HG03060 (cell line): ENCODE data around the gene ATAD3C.
"Not testable (repeated sequence)": the region's sequence is repeated elsewhere in the genome, so short reads cannot be mapped to it uniquely, and the experiment has no call there.

Experiments used
- ATAC-seq: cut with Tn5 transposase; IDR thresholded peaks from one replicate; pipeline ENCODE4 v1.9.1; 2021; ENCODE audit warnings: low read depth, moderate number of reproducible peaks; ENCODE audit not compliant: unreplicated experiment

Gene ATAD3C

DNA sequence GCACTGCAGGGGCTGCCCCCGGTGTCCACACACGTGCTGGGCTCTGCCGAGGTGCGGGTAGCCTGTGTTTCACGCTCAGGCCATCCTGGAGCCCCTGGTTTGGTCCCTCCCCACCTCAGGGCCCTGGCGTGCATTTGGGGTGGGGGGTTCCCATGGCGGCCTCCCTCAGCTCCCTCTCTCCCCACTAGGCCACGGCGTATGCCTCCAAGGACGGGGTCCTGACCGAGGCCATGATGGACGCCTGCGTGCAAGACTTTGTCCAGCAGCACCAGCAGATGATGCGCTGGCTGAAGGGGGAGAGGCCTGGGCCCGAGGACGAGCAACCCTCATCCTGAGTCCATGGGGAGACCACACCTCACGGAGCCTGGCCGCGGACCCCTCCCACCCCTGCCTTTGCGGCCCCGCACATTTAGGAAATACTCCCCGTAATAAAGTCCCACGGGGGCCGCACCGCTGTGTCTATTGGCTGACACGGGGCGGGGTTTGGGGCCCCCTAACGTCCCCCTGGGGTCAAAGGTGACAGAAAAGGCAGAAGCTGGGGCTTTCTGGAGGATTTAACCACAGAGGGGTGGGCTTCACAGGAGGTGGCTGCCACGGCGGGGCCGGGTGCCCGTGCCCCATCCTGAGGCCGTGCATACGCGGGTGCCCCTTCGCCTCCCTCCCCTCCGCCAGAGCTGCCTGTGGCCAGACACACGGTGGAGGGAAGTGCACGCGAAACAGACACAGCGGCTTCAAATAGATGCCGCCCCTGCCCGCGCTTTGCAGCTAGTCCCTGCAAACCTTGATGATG lies 18.9 kb downstream of the ATAD3C start:
- ATAC-seq, result not testable (repeated sequence)

DNA sequence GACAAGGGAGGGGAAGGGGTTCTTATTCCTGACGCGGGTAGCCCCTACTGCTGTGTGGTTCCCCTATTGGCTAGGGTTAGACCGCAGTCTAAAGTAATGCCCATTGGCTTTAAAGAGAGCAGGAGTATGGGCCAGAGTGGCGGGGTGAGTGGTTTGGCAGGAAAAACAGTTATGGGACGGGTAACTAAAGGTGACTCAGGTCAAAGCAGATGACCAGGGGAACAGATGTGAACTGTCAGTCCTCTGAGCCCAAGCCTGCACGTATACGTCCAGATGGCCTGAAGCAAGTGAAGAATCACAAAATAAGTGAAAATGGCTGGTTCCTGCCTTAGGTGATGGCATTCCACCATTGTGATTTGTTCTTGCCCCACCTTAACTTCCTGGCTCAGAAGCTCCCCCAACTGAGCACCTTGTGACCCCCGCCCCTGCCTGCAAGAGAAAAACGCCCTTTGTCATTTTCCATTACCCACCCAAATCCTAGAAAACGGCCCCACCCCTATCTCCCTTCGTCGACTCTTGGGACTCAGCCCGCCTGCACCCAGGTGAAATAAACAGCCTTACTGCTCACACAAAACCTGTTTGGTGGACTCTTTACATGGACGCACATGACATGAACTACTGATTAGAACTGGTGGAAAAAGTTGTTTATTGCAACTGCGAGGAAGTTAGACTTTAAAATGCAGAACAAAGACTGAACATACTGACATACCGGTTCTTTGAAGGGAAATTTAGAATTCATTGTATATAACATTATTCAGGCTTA lies 21.3 kb downstream of the ATAD3C start:
- no peak for ATAC-seq

DNA sequence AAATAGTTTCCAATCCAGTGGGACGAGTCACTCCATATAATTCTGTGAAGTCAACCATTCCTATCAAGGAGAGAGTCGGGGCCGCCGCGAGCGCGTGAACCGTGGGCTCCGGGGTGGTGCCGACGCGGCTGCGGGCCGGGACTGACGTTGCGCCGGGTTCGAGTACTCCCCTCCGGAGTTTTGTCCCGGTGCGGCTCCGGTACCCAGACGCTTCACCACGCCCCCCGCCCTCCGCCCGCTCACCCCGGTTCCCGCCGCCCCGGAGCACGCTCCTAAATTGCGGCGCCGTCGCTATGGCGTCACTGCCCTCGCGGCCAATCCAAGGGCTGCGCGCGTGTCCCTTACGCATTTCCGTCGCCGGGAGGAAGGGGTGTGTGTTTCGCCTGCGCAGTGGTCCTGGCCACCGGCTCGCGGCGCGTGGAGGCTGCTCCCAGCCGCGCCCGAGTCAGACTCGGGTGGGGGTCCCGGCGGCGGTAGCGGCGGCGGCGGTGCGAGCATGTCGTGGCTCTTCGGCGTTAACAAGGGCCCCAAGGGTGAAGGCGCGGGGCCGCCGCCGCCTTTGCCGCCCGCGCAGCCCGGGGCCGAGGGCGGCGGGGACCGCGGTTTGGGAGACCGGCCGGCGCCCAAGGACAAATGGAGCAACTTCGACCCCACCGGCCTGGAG lies 22.0 kb downstream of the ATAD3C start, which contains the start of gene ATAD3B:
Gene ATAD3B, plus strand, starts transcription at position 377 of the 664 bp plus-strand sequence. Its CDS starts 120 bp downstream, at position 497.
- no peak for ATAC-seq

DNA sequence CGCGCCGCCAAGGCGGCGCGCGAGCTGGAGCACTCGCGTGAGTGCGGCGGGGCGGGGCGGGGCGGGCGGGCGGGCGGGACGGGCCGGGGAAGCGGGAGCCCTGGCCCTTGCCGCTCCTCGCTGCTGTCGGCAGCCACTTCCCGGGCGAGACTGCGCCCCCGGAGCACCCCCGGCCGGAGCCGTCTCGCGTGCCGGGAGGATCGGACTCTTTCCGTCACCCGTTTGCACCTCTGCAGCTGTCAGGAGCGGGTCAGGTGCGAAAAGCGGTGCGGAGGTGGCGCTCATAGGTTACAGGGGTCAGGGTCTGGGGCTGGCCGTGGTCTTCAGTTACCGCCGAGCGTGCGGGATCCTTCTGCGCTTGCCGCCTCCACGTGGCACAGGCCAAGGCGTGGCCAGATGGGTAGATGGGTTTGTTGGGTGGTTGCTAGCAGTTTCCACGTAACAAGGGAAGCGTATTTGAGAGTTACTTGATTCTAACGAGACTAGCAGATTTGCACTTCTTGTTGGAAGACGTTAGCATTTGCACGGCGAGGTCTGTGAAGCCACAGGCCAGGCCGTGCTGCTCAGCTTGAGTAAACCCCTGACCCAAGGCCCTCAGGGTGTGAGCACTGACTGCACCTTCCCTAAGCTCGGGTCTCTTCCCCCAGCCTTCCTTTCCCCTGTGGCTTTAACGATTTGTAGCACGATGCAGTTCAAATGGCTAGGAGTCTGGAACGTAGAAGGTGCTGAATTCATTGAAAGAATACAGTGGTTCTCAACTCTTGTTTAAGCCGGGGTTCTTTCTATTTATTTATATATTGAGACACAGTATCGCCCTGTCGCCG lies 22.8 kb downstream of the ATAD3C start:
- ATAC-seq, result not testable (repeated sequence)

DNA sequence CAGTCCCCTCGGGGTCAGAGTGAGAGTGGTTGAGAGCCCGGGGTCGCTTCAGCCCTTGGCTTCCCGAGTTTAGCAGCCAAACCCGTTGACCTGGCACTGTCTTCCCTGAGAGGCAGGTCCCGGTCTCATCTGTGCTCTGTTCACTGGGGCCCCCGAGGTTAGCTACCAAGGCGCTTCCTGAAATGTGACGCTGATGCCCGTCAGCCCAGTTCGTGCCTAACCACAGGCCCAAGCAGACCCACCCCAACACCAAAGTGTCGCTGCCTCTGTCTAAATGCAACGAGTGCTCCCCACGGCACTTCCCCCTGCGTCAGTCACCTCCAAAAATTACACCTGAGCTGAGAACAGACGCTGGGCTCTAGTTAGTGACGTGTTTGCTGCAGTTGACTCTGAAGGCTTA lies 26.5 kb downstream of the ATAD3C start:
- ATAC-seq, result not testable (repeated sequence)

DNA sequence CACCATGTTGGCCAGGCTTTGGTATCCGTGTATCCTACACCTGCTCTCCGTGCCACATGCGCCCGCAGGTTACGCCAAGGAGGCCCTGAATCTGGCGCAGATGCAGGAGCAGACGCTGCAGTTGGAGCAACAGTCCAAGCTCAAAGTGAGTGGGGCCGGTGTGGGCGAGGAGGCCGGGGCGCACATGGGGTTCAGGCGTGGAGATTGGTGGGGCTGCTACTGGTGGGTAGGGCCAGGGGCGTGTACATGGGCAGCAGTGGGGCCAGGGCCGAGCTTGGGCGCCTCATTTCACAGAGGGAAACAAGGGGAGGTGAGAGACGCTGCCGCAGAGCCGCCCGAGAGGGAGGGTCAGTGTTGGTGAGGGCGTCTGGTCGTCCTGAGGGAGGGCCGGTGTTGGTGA lies 27.7 kb downstream of the ATAD3C start:
- no peak for ATAC-seq

DNA sequence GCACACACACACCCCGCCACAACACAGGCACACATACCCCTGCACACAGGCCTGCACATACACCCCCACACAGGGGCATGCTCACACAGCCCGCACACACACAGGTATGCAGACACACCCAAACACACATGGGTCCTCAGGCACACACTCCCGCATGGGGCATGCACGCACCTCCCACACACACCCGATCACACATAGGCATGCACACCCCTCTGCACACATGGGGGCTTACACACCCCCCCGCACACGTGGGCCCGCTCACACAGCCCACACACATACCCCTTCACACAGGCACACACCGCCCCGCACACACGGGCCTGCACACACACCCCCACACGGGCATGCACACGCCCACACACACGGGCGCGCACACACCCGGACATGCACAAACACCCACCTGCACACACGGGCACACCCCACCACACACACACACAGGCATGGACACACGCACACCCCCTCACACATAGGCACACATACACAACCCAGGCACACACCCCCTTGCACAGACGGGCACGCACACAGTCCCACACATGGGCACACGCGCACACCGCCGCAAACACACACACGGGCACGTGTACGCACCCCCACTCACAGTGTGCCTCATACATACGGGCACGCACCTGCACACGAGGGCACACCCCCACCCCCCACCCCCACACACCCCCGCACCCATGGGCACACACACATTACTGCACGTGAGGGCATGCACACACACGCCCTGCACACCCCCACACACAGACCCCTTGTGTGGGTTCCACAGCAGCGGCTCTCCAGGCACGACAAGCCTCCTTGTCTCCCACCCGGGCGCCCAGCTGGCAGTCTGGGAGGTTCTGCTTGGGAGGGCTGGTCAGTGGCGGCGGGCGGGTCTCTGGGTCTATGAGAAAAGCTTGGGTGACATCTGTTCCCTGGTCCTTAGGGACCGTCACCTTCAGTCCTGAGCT lies 30.3 kb downstream of the ATAD3C start:
- no peak for ATAC-seq

DNA sequence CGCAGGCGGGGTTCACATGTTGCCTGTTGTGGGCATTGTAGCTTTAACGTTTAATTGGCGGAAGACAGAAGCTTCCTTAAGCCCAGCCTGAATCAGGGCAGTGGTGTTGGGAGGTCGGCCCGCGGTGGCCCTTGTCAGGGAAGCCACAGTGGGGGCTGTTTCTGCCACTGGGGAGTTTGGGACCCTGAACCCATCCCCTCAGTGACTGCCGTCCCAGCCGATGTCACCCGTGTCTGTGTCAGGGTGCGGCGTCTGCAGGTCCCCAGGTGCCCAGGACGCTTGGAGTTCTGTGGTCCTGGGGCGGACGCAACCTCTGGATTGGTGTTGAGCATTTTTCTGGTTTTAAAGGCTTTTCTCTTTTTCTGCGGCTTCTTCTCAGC lies 31.0 kb downstream of the ATAD3C start:
- ATAC-seq, result not testable (repeated sequence)

DNA sequence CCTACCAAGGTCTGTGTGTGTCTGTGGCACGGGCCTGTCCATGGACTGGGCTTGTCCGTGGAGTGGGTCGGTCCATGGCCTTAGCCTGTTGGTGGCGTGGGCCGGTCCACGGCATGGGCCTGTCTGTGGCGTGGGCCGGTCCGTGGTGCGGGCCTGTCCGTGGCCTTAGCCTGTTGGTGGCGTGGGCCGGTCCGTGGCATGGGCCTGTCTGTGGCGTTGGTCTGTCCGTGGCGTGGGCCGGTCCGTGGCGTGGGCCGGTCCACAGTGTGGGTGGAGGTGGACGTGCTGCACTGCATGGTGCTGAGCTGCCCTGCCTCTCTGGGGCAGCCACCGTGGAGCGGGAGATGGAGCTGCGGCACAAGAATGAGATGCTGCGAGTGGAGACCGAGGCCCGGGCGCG lies 32.3 kb downstream of the ATAD3C start:
- ATAC-seq, result not testable (repeated sequence)

DNA sequence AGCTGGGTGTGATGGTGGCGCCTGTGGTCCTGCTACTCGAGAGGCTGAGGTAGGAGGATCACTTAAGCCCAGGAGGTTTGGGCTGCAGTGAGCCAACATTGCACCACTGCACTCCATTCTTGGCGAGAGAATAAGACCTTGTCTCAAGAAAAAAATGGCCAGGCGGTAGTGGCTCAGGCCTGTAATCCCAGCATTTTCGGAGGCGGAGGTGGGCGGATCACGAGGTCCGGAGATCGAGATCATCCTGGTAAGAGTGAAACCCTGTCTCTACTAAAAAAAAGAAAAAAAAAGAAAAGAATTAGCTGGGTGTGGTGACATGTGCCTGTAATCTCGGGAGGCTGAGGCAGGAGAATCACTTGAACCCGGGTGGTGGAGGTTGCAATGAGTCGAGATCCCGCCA lies 33.4 kb downstream of the ATAD3C start:
- ATAC-seq, result no peak

DNA sequence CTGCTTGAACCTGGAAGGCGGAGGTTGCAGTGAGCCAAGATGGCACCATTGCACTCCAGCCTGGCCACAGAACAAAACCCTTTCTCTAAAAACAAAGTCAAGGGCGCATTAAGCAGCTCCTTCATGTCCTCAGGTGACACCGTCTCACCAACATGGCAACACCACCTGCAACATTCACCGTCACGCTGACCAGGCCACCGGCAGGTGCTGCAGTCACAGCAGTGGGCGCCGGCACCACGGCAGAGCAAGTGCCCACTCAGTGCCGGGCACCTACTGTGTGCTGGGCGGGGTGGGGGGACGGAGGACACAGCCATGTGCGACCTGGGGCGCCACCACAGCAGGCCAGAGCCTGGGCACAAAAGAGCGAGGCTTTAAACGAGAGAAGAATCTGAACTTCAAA lies 34.2 kb downstream of the ATAD3C start:
- no peak for ATAC-seq

DNA sequence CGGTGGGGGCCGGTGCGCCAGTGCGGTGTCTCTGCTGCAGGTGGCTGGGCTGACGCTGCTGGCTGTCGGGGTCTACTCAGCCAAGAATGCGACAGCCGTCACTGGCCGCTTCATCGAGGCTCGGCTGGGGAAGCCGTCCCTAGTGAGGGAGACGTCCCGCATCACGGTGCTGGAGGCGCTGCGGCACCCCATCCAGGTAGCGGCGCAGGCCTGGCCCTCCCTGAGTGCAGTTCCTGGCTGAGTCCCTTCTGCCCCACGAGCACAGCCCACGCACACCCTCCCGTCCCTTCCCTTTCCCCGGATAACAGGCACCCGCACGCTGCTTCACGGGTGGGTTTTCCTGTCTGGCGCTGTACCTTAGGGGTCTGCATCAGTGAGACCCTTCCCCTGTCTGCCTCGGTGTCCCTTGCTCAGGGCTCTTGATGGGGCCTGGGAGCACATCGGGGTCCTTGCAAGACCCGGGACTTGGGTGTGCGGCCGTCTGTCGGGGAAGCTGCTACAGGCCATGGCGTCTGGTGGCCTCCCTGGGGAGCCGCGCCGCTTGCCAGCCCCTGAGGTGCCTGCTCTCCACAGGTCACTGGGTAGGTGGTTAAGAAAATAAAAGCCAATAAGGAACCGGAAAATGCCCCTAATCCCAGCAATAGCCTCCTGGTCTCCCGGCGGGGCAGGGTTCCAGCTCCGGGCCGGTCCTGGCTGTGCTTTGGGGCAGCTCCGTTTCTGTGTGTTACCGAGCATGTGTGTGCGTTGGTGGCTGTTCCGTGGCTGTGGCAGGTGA lies 35.7 kb downstream of the ATAD3C start:
- ATAC-seq, result not testable (repeated sequence)

DNA sequence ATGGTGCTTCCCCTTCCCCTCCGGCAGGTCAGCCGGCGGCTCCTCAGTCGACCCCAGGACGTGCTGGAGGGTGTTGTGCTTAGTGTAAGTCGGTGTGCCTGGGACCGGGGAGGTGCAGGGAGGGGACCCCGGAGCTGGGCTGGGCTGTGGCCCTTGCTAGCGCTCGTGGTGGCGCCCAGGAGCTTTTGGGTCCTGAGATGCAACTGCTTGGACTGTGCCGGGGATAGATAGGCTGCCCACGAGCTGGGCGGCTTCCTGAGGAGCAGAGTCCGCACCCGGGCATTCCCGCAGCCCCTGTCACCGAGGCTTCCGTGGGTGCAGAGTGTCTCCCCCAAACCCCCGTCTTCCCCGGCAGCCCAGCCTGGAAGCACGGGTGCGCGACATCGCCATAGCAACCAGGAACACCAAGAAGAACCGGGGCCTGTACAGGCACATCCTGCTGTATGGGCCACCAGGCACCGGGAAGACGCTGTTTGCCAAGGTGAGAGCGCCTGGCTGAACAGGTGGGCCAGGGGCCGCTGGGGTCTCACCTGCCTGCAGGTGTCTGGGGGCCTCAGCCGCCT lies 36.3 kb downstream of the ATAD3C start:
- ATAC-seq, result not testable (repeated sequence)

DNA sequence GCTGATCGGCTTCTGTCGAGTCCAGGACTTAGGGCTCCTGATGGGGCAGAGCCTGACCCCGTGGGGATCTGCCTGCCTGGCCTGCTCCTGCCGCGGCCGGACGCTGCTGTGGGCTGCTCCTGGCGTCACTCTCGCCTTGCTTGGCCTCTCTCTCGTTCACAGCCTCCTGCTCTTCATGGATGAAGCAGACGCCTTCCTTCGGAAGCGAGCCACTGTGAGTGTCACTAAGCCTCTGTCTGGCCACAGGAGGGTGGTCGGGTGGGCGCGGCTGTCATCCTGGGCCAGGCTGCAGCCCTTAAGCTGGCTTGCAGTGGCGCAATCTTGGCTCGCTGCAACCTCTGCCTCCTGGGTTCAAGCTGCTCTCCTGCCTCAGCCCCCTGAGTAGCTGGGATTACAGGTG lies 38.2 kb downstream of the ATAD3C start:
- ATAC-seq, result no peak

DNA sequence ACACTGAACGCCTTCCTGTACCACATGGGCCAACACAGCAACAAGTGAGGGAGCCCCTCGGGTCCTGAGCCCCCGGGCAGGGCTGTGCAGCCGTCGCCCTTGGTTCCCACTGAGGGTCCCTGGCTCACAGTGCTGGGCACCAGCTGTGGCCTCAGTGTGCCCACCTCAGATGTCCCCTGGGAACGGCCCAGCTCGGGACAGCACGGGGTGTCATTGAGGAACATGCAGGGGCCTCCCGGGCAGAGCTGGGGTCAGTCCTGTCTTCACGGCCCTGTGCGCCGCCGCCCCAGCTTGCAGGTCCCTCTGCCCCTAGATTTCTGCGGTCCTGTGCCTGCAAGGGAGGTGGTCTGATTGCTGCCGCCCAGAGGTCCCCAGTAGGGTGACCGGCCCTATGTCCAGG lies 39.7 kb downstream of the ATAD3C start:
- no peak for ATAC-seq

DNA sequence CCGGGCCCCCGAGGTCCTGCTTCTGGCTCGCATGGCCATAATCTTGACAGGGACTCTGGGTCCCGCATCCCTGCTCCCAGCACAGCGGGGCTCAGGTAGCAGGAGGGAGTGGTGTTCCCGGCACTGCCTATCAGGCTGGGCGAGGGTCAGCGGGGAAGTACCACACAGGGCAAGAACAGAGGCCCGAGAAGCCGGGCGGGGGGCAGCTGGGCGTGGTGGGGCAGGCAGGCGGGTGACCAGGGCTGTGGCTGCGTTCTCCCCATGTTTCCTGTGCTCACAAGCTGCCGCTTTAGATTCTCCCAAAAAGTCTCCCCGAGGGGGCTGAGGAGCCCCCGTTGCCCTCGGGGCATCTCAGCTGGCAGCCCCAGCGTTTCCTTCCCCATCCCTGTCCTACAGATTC lies 40.4 kb downstream of the ATAD3C start:
- no peak for ATAC-seq

DNA sequence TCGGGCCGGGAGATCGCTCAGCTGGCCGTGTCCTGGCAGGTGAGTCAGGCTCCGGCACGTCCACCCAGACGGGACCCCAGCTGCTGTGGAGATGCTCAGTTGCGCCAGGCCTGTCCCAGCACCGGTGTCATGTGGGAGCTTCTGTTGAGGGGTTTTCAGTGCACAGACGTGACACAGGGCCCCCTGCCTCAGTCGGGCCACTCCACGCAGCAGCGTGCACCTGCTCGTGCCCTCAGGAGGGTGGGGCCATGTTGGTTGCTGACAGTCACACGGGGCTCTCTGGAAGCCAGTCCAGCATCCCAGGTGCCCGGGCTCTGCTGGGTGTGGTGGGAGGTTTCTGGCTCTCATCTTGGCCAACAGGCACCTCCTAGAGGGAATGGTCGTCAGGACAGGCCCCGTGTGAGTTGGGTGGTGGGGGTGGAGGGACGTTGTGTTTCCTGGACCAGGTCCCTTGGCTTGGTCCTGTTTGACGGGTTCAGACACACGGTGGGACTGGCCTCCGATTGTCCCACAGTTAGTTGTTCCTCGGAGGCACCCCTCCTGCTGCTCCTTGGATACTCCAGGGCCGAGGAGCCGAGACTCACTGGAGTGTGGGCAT lies 41.2 kb downstream of the ATAD3C start:
- no peak for ATAC-seq

DNA sequence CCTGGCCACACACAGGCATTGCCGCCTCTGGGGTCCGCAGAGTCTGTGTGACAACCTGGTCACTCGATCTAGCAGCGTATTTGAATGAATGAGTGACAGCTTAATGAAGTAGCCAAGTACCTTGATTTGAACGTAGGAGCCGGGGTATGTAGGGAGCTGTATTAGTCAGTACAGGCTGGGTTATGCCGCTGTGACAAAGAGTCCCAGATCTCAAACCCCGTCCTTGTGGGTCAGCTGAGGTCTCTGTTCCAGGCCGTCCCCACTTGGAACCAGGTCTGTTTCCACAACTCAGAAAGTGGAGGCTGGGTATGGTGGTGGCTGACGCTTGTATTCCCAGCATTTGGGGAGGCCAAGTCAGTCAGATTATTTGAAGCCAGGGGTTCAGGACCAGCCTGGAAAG lies 42.1 kb downstream of the ATAD3C start:
- ATAC-seq, result no peak
